GM19467 (cell line): ENCODE data around the gene QSER1.
A peak's percentile ranks its signal among the peaks of the same experiment; 100 is the strongest.
"Not testable (repeated sequence)": the region's sequence is repeated elsewhere in the genome, so short reads cannot be mapped to it uniquely, and the experiment has no call there.

ENCODE experiments used
- ATAC-seq: cut with Tn5 transposase; IDR thresholded peaks from one replicate; pipeline ENCODE4 v1.9.1; 2021; ENCODE audit warnings: mild to moderate bottlenecking, moderate library complexity; ENCODE audit not compliant: unreplicated experiment

QSER1 gene

DNA sequence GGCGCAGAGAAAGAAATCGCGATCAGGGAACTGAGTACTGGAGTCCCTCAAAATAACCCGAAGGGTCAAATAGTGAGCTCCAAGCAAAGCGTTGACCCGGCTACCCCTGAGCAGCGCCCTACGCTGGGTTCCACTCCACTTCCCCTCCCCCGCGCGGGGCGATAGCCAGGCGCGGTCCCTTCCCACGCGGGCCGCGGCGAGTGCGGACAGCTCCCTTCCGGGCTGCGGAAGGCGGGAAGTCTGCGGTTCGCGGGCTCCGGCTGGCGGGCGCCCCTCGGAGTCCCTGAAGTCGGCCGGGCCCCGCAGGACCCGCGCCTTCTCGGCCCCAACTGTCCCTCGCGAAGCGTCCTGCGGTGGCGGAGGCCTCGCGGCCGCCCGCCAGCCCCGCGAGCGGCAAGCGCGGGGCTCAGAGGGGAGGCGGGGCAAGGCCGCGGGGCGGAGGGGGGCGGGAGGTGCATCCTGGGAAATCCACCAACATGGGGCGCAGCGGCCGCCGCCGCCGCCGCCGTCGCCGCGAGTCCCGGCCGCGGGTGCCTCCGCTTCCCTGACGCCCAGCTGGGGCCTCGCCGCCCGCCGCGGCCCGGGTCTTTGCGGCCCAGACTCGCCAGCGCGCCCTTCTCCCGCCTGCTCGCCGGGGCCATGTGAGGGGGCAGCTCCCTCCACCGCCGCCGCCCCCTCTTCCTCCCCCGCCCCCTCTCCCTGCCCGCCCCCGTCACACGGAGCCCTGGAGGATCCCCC, at the start of gene QSER1:
QSER1 (plus strand) TSS at position 457 of the 738 bp plus-strand sequence. CDS start 315 bp downstream, outside the sequence.
- peak; percentile 55 for ATAC-seq

DNA sequence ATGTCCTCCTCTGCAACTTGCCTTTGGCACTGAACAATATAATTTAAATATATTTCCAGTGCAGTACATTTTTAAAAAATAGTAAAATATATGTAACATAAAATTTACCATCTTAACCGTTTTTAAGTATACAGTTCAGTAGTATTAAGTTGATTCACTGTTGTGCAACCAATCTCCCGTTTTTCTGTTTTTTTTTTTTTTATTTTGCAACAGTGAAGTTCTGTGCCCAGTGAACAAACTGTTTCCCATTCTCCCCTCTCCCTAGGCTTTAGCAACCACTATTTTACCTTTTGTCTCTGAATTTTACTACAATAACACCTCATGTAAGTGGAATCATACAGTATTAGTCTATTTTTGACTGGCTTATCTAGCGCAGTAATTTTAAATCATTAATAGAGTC, 49.1 kb upstream of the QSER1 start:
- no peak for ATAC-seq

DNA sequence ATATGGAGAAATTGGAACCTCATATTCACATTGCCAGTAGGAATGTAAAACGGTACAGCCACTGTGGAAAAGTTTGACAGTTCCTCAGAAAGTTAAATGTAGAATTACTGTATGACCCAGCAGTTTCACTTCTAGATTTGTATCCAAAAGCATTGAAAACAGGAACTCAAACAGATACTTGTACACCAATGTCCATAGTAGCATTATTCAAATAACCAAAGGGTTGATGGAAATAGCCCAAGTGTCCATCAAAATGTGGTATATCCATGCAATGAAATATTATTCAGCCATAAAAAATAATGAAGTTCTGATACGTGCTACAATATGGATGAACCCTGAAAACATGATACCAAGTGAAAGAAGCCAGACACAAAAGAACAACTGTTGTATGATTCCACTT, 45.1 kb upstream of the QSER1 start:
- no peak for ATAC-seq

DNA sequence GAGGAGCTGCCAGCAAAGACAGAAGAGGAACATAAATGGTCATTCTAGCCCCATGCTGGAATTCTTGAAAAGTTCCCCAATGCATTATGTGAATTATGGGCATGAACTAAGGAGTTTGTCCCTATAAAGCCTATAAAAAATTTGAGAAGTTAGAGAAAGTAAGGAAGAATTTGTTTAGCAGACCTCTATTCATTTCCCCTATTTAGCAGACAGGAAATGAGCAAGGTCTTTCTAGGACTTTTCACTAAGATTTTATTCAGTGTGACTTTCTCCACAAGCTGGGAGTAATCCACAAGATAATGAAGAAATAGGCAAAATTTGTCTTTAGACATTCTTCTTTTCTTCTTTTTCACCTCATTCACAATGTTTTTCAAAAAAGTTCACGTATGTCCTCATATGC, 42.9 kb upstream of the QSER1 start:
- no peak for ATAC-seq

DNA sequence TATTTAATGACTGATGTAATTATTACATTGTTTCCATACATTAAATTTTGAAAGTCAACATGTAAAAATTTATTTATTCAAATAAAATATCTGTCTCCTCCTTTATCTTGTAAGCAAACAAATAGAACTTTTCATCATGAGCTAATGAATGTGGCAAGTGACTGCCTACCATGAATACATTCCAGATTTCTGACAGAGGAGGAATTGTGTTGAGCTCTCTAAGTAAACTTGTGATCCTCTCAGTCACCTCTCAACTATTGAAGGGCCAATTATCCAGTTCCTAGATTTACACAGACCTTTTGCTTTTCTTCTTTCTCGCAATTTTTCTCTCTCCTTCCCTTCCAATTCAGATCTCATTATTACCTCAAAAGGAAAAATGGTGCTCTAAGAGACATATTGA, 41.4 kb upstream of the QSER1 start:
- ATAC-seq = no peak

DNA sequence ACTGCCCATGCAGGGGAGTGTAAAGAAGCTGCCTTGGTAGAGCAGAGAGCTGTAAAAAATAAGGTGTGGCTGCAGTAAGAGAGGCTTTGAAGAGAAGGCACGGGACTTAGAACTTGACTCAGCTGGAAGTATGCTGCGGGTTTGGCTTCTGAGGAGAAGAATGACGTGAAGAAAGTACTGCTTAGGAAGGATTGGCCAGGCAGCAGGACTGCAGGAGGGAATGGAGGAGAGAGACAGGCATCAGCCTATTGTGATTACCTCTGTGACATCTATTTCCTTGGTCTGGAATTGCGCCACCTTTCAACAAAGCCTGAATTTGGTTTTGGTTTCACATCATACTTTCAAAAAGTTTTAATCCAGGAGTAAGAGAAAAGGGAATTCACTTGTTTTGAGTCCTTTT, 40.4 kb upstream of the QSER1 start:
- ATAC-seq = no peak

DNA sequence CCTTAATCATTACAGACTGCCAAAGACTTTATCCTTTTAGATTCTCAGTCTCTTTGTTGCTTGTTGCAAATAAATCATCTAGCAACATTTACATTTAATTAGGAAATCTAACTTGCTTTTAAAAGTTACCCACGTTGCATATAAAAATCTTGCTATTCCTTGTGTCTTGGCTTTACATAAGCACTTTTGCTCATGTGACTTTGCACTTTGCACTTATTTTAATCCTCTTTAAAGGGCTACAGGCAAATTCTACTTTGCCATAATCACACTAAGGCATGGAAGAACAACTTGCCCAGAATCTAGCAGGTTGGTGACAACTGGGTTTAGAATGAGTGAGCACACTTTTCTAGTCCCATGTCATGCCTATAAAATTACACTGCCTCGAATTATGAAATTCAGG, 37.0 kb upstream of the QSER1 start:
- ATAC-seq = no peak

DNA sequence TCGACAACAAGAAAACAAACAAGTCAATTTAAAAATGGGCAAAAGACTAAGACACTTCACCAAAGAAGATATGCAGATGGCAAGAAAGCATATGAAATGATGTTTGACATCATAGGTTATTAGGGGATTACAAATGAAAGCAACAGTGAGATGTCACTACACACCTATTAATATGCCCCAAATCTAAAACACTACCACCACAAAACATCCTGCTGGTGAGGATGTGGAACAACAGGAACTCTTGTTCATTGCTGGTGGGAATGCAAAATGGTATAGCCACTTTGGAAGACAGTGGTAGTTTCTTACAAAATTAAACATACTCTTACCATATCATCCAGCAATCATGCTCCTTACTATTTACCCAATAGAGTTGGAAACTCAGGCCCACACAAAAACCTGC, 33.9 kb upstream of the QSER1 start:
- ATAC-seq = no peak

DNA sequence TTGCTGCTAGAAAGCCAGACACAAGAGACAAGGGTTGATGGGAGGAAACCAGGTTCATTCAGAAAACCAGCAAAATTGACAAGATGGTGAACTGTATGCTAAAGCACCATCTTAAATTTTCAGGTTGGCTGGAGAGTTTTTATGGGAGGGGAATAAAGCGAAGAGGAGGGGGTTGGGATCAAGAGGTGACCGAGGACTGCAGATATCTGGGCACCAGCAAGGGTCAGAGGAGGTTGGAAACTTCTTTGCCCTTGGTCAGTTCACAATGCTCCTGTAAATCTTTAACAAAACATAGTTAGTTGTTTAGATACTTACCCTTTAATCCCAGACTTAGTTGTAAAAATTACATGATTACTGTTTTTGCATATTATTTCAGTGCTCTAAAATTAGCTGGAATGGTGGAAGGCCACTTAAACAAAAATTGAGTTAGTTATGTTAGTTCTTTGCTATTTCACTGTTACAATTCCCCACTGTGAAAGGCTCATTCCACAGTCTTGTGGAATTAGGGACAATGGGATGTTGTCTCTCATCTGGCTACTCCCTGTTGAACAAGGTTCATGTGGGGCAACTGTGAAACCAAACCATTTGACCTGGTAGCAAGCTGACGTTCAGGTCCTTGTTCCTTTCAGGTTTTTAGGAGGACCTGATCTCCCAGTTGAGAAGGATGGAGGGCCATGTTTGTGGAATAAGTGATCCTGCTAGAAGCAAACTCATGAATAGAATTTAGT, 30.6 kb upstream of the QSER1 start:
- no peak for ATAC-seq

DNA sequence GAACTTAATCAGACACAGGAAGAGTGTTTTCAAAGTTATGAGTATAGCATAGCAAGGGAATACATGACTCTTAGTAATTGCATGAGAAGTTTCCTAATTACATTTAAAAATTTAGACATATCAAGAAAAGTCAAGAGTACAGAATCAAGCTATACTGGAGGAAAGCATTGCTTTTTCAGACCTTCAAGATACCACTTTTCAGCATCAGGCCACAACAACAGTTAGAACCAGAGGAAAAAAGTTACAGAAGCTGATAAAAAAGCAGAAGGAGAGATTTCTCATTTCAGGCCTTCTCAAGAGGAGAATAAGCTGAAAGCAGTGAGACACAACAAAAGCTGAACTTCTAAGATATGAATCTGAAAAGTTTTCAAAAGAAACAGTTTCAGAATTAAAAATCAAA, 28.1 kb upstream of the QSER1 start:
- no peak for ATAC-seq

DNA sequence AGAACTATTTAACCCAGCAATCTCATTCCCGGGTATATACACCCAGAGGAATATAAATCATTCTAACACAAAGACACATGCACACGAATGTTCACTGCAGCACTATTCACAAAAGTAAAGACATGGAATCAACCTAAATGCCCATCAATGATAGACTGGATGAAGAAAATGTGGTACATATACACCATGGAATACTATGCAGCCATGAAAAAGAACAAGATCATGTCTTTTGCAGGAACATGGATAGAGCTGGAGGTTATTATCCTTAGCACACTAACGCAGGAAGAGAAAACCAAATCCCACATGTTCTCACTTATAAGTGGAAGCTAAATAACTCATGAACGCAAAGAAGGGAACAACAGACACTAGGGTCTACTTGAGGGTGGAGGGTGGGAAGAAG, 23.9 kb upstream of the QSER1 start:
- ATAC-seq = not testable (repeated sequence)

DNA sequence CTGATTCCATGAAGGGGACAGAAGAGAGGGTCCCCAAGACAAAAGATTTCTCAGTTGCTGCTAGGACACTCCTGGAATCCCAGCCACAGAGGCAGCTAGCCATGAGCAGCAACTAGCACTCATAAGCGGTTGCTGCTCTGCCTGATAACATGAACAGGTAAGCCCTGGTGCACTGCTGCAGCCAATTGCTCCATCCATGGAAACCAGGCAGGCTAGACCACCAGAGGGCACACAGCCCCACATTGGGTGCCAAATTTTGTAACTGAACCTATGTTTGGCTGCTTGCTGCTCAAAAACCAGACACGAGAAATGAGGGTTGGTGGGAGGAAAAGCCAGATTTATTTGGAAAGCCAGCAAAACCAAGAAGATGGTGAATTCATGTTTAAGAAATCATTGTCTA, 21.9 kb upstream of the QSER1 start:
- ATAC-seq = no peak

DNA sequence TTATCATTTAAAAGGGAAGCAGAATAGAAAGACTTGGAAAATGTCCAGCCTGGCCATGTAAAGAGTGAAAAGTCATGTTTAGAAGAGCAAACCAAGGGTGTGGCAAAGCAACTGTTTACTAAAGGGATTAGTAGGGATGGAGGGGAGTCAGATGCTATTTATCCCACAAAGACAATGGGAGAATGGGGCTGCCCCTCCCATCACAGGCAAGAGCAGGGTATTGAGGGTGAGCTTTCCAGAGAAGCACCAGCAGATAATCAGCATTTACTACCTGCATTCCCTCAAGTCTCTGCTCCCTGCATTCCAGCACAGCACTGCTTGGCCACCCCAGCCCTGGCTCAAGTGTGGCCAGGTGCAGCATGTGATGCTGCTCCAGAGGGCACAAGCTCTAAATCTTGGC, 18.5 kb upstream of the QSER1 start:
- ATAC-seq = no peak

DNA sequence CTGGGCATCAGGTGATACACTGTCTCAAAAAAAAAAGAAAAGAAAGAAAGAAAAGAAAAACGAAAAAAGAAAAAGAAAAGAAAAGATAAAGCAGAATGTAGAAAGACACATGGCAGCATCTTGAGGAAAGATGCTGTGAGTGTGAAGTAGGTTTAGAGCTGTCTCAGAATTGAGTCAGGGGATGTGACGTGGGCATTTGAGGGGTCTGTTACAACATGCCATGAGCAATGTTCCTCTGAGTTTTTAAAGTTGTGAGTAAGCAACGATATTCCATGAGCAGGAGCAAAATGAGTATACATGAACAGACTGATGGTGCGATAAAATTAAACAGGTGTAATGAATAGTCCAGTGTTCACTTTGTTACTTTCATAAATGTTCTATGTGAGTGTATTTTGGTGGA, 11.3 kb upstream of the QSER1 start:
- ATAC-seq = no peak

DNA sequence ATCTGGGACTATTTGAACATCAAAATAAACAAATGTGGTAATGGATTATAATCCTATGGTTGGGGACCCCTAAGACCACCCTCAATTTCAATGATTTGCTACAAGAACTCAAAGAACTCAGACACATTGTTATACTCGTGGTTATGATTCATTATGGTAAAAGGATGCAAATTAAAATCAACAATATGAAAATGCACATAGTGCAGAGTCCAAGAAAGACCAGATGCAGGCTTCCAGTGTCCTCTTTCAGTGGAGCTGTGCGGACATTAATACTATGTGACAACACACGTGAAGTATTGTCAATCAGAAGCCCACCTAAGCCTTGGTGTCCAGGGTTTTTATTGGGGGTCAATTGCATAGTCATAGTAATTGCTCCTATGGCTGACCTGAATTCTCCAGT, 9.2 kb upstream of the QSER1 start:
- ATAC-seq = no peak

DNA sequence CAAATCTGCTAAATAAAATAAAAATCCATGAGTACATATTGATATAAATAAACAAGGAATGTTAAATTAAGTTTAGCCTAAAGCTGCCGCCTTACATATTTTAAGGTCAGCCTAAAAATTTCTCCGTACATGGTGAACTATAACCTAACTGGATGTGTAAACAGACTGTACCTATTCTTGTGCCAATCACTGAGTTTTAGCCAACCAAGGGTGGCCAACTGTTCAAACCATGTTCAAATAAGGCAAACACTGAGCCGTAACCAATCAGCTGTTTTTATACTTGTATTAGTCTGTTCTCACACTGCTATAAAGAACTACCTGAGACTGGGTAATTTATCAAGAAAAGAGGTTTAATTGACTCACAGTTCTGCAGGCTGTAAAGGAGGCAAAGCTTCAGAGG, 8.6 kb upstream of the QSER1 start:
- no peak for ATAC-seq

DNA sequence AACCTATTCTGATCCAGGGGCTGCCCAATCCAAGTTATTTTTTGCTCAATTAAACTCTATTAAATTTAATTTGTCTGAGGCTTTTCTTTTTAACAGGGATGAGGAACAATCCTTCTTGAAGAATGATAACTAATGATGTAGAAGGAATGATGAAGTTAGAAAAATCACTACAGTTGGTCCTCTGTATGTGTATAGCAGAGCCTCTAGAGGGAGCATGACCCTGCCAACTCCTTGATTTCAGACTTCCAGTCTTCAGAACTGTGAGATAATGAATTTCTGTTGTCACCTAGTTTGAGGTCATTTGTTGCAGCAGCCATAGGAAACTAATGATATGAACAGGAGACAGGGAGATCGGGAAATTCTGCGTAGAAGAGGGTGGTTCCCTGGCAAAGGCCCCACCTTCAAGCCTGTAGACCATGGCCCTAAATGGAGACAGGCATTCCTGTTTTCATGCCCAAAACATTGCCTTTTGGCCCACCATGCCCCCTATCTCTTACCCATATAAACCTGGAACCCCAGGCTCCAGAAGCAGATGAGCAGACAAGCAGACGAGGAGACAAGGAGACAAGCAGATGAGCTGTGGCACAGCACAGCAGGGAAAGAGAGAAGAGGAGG, 7.7 kb upstream of the QSER1 start:
- no peak for ATAC-seq

DNA sequence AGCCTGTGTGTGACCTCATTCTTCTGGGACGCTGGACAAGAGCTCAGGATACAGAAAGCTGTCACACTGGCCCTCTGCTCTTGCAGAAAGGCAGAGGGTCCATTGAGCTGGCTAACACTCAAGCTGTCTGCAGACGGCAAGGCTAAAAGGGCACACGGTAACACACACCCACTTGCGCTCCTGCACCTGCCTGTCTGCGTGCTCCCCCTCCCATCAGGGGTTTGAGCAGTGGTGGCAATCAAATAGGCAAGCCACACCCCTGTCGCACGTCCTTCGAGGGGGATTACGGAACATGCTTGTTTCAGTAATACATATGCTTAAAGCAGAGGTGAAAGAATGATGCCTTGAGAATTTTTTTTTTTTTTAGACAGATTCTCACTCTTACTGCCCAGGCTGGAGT, 7.1 kb upstream of the QSER1 start:
- ATAC-seq = no peak

DNA sequence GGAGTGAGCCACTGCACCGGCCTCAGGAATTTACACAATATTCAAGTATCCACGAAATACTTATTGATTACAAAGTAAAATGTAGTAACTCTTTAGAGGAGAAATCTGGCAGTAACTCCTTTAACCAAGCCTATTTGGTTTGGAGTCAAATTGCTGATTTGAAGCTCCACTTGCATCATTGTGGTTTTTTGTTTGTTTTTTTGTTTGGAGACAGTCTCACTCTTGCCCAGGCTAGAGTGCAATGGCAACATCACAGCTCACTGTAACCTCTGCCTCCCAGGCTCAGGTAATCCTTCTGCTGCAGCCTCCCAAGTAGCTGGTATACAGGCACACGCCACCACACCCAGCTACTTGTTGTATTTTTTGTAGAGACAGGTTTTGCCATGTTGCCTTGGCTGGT, 6.4 kb upstream of the QSER1 start:
- no peak for ATAC-seq

DNA sequence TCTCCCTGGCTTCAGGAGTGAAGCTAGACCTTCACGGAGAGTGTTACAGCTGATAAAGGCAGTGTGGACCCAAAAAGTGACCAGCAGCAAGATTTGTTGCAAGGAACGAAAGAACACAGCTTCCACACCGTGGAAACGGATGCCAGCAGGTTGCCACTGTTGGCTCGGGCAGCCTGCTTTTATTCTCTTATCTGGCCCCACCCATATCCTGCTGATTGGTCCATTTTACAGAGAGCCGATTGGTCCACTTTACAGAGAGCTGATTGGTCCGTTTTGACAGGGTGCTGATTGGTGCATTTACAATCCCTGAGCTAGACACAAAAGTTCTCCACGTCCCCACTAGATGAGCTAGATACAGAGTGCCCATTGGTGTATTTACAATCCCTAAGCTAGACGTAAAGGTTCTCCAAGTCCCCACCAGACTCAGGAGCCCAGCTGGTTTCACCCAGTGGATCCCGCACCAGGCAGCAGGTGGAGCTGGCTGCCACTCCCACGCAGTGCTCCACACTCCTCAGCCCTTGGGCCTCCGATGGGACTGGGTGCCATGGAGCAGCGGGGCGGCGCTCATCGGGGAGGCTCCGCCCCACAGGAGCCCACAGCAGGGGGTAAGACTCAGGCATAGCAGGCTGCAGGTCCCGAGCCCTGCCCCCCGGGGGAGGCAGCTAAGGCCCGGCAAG, 4.8 kb upstream of the QSER1 start:
- ATAC-seq = not testable (repeated sequence)

DNA sequence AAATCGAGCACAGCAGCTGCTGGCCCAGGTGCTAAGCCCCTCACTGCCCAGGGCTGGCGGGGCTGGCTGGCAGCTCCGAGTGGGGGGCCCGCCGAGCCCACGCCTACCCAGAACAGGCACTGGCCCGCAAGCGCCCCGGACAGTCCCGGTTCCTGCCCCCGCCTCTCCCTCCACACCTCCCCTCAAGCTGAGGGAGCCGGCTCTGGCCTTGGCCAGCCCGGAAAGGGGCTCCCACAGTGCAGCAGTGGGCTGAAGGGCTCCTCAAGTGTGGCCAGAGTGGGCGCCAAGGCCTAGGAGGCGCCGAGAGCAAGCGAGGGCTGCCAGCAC, 4.3 kb upstream of the QSER1 start:
- not testable (repeated sequence) for ATAC-seq

DNA sequence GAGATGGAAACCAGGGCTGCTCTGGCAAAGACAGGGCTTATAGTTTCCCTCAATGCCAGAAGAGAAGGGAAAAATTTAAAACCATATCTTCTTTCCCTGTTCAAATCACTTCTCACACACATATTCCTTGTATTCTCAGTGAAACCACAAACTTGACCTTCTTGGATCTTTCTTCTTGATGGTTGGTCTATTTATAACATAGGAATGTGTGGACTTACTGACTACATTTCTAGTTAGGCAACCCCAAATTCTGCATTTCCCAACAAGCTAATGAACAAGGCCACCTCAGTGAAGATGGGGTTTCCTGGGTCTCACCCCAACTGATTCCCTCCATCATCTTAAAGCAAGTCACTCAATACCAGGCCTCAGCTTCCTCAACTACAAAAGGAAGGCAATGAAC, 3.8 kb upstream of the QSER1 start:
- ATAC-seq = no peak
